K562 (cell line): Measurements from ENCODE around the gene BEST1. TPM values are rescaled to one million over a fixed set of nuclear protein-coding genes. Genes with fewer than 3 reads are reported as not detected.

Experiments used
- BCL6 ChIP-seq: fragments of 250-450 bp; sonication (Bioruptor Pico); IDR thresholded peaks from 2 replicates; pipeline ENCODE4 v1.4.0; 2020
- BDP1 ChIP-seq: IDR thresholded peaks from 3 replicates; pipeline ENCODE4 v1.6.1; 2011; ENCODE audit not compliant: insufficient read length, insufficient read depth
- E2F5 ChIP-seq: sonication (generic); formaldehyde crosslinking; IDR thresholded peaks from 2 replicates; pipeline ENCODE4 v1.8.0; 2022; ENCODE audit warnings: mild to moderate bottlenecking, missing genetic modification reagents
- GTF2A2 ChIP-seq: IDR thresholded peaks from 2 replicates; pipeline ENCODE4 v1.6.1; 2016; ENCODE audit warnings: mild to moderate bottlenecking, missing genetic modification characterization, missing compliant biosample characterization
- HOXB6 ChIP-seq: fragments of 250-450 bp; sonication (Bioruptor Pico); IDR thresholded peaks from 2 replicates; pipeline ENCODE4 v1.5.1; 2022; ENCODE audit warnings: mild to moderate bottlenecking, borderline replicate concordance
- IRF9 ChIP-seq: fragments of 450-650 bp; IDR thresholded peaks from 2 replicates; pipeline ENCODE4 v1.6.1; 2016; ENCODE audit warnings: missing biosample characterization, missing genetic modification characterization
- NFIX ChIP-seq: fragments of 250-450 bp; sonication (Bioruptor Pico); IDR thresholded peaks from 2 replicates; pipeline ENCODE4 v1.4.0; 2020; ENCODE audit warnings: low read depth, mild to moderate bottlenecking, moderate library complexity
- NR3C1 ChIP-seq: sonication (generic); formaldehyde crosslinking; IDR thresholded peaks from 2 replicates; pipeline ENCODE4 v1.8.1; 2022; ENCODE audit warnings: missing genetic modification reagents
- SETDB1 ChIP-seq: IDR thresholded peaks from one replicate; pipeline ENCODE4 v1.6.1; 2012; ENCODE audit warnings: low read length, control low read depth, inconsistent platforms
- SMARCB1 ChIP-seq: IDR thresholded peaks from 2 replicates; pipeline ENCODE4 v1.6.1; 2011; ENCODE audit warnings: improper control_type of control experiment, low read depth; ENCODE audit not compliant: insufficient read length
- TCF7 ChIP-seq: sonication (generic); IDR thresholded peaks from 2 replicates; pipeline ENCODE4 v1.6.1; 2016; ENCODE audit warnings: antibody characterized with exemption, borderline replicate concordance
- ZBTB34 ChIP-seq: fragments of 250-450 bp; sonication (Bioruptor Pico); IDR thresholded peaks from 2 replicates; pipeline ENCODE4 v1.8.0; 2021; ENCODE audit warnings: mild to moderate bottlenecking, moderate library complexity
- ZFX ChIP-seq: sonication (generic); formaldehyde crosslinking; IDR thresholded peaks from 2 replicates; pipeline ENCODE4 v1.8.0; 2022; ENCODE audit warnings: mild to moderate bottlenecking, missing genetic modification reagents, moderate library complexity
- ZNF354B ChIP-seq: fragments of 250-450 bp; sonication (Bioruptor Pico); IDR thresholded peaks from 2 replicates; pipeline ENCODE4 v1.4.0; 2020
- ZNF609 ChIP-seq: sonication (generic); formaldehyde crosslinking; IDR thresholded peaks from 2 replicates; pipeline ENCODE4 v1.8.1; 2023; ENCODE audit warnings: missing genetic modification reagents, mild to moderate bottlenecking, borderline replicate concordance
- ZNF707 ChIP-seq: fragments of 250-450 bp; sonication (Bioruptor Pico); conservative IDR thresholded peaks from 2 replicates; pipeline ENCODE4 v1.8.0; 2022; ENCODE audit warnings: inconsistent platforms, mild to moderate bottlenecking, moderate library complexity
- ZNF785 ChIP-seq: fragments of 250-450 bp; sonication (Bioruptor Pico); IDR thresholded peaks from 2 replicates; pipeline ENCODE4 v1.4.0; 2020; ENCODE audit warnings: mild to moderate bottlenecking
- polyA plus RNA-seq, 8 experiments: library from polyadenylated mRNA; depleted of rRNA in 4 of 8; stranded (reverse) in 5 of 8; unstranded in 3 of 8; fragments of >200 nt; fragmentation: Nextera tagmentation in 2 of 8; fragmentation: Illumina TruSeq in 1 of 8; extraction: Ambion mirVana in 2 of 8; extraction: Trizol in 1 of 8; gene quantifications; 2 replicates each; pipeline versions ENCODE4 v1.2.1 to v1.2.3, GENCODE V29; 2011 to 2014; ENCODE audit warnings: inconsistent platforms in 1 of 8, missing spikeins in 1 of 8
- total RNA-seq, 7 experiments: library from RNA; depleted of rRNA in 6 of 7; stranded (reverse); fragments of >200 nt in 6 of 7; fragmentation: Illumina TruSeq in 2 of 7; extraction: Trizol in 2 of 7; gene quantifications; 2 replicates each; pipeline versions ENCODE4 v1.2.1 to v1.2.3, GENCODE V29; 2011 to 2021; ENCODE audit warnings: low replicate concordance in 1 of 7

BEST1 gene
- total and polyA plus RNA-seq, 9 of the 15 experiments (the other 6 are each of a cell fraction or from before 2014, with no cell fraction given): 0.07 to 1.3 (median 0.40) TPM

- TF ChIP-seq NR3C1 (CRISPR knock-in tag) (no peak), E2F5 (CRISPR knock-in tag) (0 out of 2 replicates have a peak, but pooled peaks have one; percentile 35), ZNF785 (CRISPR knock-in tag) (no peak), ZNF707 (CRISPR knock-in tag) (no peak), GTF2A2 (tag) (no peak), IRF9 (tag) (no peak), ZNF609 (0 out of 2 replicates have a peak, but pooled peaks have one; percentile 54), SETDB1 (peak; percentile 20), HOXB6 (CRISPR knock-in tag) (no peak), SMARCB1 (no peak), ZNF354B (CRISPR knock-in tag) (no peak), NFIX (0 out of 2 replicates have a peak, but pooled peaks have one; percentile 17), TCF7 (0 out of 2 replicates have a peak, but pooled peaks have one; percentile 14), BCL6 (CRISPR knock-in tag) (no peak), BDP1 (no peak), ZFX (CRISPR knock-in tag) (peak; percentile 53), ZBTB34 (CRISPR knock-in tag) (no peak)
Measured at GRCh38 chr11:61971248-61972111, 21.3 kb downstream of the BEST1 start (continued).
